Measurements from ENCODE around the gene DDX6. TPM values are rescaled to one million over a fixed set of nuclear protein-coding genes. Genes with fewer than 3 reads are reported as not detected.

Gene DDX6
- total and polyA plus RNA-seq, 9 of the 15 experiments (the other 6 are each of a cell fraction or from before 2014, with no cell fraction given): 10.0 to 102 (median 58.2) TPM

DNA sequence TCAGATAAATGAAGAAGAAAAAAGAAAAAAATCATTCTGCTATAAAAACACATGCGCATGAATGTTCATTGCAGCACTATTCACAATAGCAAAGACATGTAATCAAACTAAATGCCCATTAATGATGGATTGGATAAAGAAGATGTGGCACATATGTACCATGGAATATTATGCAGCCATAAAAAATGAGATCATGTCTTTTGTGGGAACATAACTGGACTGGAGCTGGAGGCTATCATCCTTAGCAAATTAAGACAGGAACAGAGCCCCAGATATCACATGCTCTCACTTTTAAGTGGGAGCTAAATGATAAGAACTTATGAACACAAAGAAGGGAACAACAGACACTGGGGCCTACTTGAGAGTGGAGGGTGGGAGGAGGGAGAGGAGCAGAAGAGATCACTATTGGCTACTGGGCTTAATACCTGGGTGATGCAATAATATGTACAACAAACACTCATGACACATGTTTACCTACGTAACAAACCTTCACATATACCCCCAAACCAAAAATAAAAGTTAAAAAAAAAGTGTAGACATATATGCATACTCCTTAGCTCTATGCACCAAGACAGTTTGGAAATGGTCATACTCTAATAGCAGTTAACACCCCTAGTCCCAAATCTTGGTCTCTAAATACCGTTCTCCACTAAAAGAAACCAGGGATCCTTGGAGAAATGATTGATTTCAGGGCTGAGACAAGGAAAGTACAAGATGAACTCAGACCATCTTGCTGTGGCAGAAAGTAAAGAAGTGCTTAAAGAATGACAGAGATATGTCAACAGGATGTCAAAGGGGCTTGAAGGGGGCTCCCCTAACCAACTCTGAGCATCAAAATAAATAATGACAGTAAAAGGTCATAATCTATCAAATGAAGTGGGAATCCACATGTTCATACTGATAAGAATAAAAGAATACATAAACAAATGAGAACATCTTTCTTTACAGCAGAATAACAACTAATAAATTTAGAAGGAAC lies 17.1 kb upstream of the DDX6 start (continued):
- no peak for TF ChIP-seq ATF4 (CRISPR knock-in tag; IDR thresholded peaks at IDR 0.05)
- no peak for TF ChIP-seq ATF7 (IDR thresholded peaks at IDR 0.05)
- TF ChIP-seq SMAD1 (IDR thresholded peaks at IDR 0.05; ENCODE audit: low read depth, low read length, partially characterized antibody): no peak
- no peak for TF ChIP-seq LARP7 (IDR thresholded peaks at IDR 0.05)
- no peak for TF ChIP-seq ELF1 (tag; IDR thresholded peaks at IDR 0.05)
- no peak for TF ChIP-seq ZKSCAN8 (CRISPR knock-in tag; IDR thresholded peaks at IDR 0.05)
- no peak for TF ChIP-seq ZNF644 (tag; IDR thresholded peaks at IDR 0.05; ENCODE audit: low read depth)
- TF ChIP-seq NR2F6 (CRISPR knock-in tag; IDR thresholded peaks at IDR 0.05): no peak
- no peak for TF ChIP-seq MAFG (tag; conservative IDR thresholded peaks at IDR 0.05)
- TF ChIP-seq ZNF146 (CRISPR knock-in tag; IDR thresholded peaks at IDR 0.05; ENCODE audit: unreplicated experiment): peak; percentile 78
- no peak for TF ChIP-seq SMARCB1 (IDR thresholded peaks at IDR 0.05; ENCODE audit: insufficient read length, low read depth)
- no peak for TF ChIP-seq AFF1 (IDR thresholded peaks at IDR 0.05; ENCODE audit: low read depth in 1 of 2, partially characterized antibody in 2 of 2)
- peak; percentile 69 for TF ChIP-seq ATF3 (IDR thresholded peaks at IDR 0.05)
- TF ChIP-seq ATF3 (CRISPR knock-in tag; conservative IDR thresholded peaks at IDR 0.05): no peak
- TF ChIP-seq MTF1 (CRISPR knock-in tag; IDR thresholded peaks at IDR 0.05; ENCODE audit: borderline replicate concordance): no peak
- TF ChIP-seq ZNF274 (IDR thresholded peaks at IDR 0.05; ENCODE audit: borderline replicate concordance, low read depth, low read length): no peak
- no peak for TF ChIP-seq THRAP3 (IDR thresholded peaks at IDR 0.05; ENCODE audit: borderline replicate concordance)

All from K562 (cell line).